AG04449 (cell line): Measurements from ENCODE around the gene TMEM45B.

Source experiments
- CTCF ChIA-PET: fragments of 350-600 bp; formaldehyde crosslinking; extraction: SDS; loops from one replicate; lab custom pipeline; 2021; ENCODE audit warnings: antibody characterized with exemption; lab: Yijun Ruan, JAX
- POLR2A ChIA-PET: fragments of 400-600, 350-600 bp; formaldehyde crosslinking; extraction: SDS; loops from one replicate; lab custom pipeline; 2020; ENCODE audit warnings: antibody characterized with exemption, inconsistent platforms; lab: Yijun Ruan, JAX
- DNase-seq: peaks from one replicate; pipeline ENCODE4 v3.0.0-alpha.2; 2010; ENCODE audit warnings: low read depth, low spot score
- H3K4me3 ChIP-seq: 2 replicates; pipeline ENCODE4 v1.5.1; 2011; ENCODE audit warnings: low read depth, mild to moderate bottlenecking, control low read depth, low read length
- TF ChIP-seq, protein P1 (sequence below): IDR thresholded peaks from one replicate; pipeline ENCODE4 v1.5.1; 2011; ENCODE audit warnings: mild to moderate bottlenecking, moderate library complexity, low read length, control low read depth, inconsistent platforms; ENCODE audit not compliant: insufficient read depth; ENCODE audit errors: missing control alignments

TMEM45B gene

DNA sequence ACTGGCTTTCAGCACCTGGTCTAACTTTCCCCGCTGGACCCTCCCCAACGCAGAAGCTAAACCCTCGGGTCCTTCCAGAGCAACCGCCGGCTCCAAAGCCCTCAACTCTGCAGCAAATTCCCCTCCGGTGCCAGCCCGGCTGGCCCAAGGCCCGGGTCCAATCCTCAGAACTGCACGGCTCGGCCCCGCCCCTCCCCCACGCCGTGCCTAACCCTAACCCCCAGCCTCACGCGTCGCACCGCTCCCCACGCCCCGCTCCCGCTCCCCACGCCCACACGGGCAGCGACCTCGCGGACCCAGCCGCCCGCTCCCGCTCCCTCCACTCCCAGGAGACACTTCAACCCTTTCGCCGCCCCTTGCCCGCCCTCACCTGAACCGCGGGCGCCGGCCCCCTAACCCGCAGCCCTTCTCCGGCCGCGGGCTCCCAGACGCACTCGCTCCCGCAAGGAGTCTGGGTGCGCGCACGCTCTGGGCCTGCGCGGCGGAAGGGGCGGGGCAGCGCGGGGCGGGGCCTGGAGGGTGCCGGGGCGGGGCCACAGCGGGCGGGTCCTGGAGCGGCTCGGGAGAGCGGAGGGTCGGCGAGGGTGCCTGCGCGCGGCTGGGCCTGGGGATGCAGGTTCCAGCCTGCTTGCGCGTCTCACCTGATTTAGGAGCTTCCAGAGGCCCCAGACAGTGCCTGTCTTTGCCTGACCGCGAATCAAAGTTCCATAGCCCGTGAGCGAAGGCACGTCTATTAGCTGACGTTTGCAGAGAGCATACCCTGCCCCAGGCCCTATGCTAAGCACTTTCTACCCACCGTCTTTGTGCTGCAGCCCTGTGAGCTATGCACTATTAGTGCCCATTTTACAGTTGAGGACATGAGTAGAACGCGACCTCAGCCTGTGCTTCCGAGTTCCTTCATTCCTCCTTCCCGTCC lies 79.7 kb downstream of the TMEM45B start, which contains the start of gene NFRKB:
Gene NFRKB (minus strand): TSS at position 453 of the 916 bp plus-strand sequence. CDS start 2,729 bp downstream, outside the sequence.
- DNase-seq = no peak
- TF ChIP-seq, protein P1, sequence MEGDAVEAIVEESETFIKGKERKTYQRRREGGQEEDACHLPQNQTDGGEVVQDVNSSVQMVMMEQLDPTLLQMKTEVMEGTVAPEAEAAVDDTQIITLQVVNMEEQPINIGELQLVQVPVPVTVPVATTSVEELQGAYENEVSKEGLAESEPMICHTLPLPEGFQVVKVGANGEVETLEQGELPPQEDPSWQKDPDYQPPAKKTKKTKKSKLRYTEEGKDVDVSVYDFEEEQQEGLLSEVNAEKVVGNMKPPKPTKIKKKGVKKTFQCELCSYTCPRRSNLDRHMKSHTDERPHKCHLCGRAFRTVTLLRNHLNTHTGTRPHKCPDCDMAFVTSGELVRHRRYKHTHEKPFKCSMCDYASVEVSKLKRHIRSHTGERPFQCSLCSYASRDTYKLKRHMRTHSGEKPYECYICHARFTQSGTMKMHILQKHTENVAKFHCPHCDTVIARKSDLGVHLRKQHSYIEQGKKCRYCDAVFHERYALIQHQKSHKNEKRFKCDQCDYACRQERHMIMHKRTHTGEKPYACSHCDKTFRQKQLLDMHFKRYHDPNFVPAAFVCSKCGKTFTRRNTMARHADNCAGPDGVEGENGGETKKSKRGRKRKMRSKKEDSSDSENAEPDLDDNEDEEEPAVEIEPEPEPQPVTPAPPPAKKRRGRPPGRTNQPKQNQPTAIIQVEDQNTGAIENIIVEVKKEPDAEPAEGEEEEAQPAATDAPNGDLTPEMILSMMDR = no peak
- CTCF ChIA-PET = interaction anchor here (0.7 to 1.7 kb wide), 4 partner anchors 13 to 233 kb away, joined by 3 to 9 read pairs (median 4); no protein-coding TSS in a partner anchor
- POLR2A ChIA-PET = interaction anchor here (0.7 to 1.1 kb wide), 2 partner anchors 20 kb away, joined by 3 read pairs; no protein-coding TSS in a partner anchor
- peak within 1 kb of the TSS; percentile 65 for H3K4me3 ChIP-seq

DNA sequence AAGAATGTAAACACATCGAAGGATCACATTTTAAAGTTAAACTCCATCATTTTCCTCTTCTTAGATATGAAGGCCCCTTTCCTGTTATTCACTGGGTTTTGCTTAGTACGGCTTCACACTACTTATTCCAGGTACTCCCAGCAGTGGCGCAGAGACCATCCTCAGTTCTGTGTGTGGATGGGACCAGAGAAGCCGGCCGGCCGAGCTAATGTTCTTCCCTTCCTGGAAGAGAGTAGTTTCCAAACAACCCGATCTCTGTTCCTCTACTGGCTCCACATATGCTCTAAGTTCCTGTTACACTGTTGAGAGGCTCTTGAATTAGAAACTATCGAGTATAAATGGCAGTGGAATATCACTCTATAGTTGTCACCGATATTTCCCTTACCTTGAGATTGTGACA lies 80.4 kb downstream of the TMEM45B start:
- ChIA-PET CTCF (interaction anchor here (0.7 to 1.7 kb wide), 2 partner anchors 12 to 14 kb away, joined by 3 to 4 read pairs; no protein-coding TSS in a partner anchor), POLR2A (interaction anchor here (1.1 kb wide), 1 partner anchor 21 kb away, joined by 3 read pairs; no protein-coding TSS in a partner anchor)
- TF ChIP-seq, protein P1 = no peak
- H3K4me3 ChIP-seq = peak overlapping the region; percentile 65
- DNase-seq = no peak

DNA sequence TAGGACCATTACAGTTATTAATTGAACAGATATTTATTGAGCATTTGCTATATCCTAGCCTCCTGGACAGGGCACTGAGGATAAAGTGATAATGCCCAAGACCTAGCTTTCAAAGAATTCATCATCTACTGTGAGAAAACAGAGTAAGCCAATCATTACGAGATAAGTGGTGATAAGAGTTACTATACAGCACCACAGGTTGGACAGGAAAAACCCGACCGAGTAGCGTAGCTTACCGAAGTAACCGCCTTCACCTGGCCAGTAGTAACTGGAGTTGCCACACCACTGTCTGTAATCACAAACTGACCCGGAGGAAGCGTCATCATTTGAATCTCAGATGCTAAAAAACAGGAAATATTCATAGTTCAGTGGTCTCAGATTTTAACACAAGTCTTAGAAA lies 89.8 kb downstream of the TMEM45B start:
- no peak overlapping the region for H3K4me3 ChIP-seq
- POLR2A ChIA-PET = no interaction called here
- TF ChIP-seq, protein P1 = no peak
- CTCF ChIA-PET = interaction anchor here (0.9 to 1.2 kb wide), 3 partner anchors 10 to 227 kb away, joined by 3 to 5 read pairs (median 4); no protein-coding TSS in a partner anchor
- no peak for DNase-seq
